ENCODE results near the gene TBCCD1. TPM values are rescaled to one million over a fixed set of nuclear protein-coding genes. Genes with fewer than 3 reads are reported as not detected.

TBCCD1 gene
- total RNA-seq, 4 donors from 2014 or later = 9.9 to 13.2 (median 11.5) TPM

DNA sequence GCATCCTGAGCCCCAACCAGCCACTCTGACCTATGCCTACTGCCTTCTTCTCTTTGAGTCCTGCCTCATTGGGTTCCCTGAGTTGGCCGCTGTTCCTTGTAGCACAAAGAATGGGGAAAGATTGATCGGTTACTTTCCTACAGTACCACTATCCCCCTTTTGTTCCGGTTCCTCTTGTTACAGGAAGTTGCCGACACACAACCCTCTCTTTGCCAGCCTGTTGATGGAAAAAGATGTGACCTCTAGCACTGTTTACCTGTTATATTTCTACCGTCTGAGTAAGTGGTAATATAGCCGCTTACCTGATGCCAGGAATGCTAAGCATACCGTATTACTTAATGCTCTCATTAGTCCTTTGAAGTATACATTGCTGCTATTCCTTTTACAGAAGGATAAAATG lies 36.0 kb upstream of the TBCCD1 start:
- WGBS = 81% methylated on average over 7 of the region's 7 CpGs
- H3K4me3 ChIP-seq = no peak overlapping the region
- DNase-seq (ENCODE audit: extremely low spot score) = no peak

DNA sequence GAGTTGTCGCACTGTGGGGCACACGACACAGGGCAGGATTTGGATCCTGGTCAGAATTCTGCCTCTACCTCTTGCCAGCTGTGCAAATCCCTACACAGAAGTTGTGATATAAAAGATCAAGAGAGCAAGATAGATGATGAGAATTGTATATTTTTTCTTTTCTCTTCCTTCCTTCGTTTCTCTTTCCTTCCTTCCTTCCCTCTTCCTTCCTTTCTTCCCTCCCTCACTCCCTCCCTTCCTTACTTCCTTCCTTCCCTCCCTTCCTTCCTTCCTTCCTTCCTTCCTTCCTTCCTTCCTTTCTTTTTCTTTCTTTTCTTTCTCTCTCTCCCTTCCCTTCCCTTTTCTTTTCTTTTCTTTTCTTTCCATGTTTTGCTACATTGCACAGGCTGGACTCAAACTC lies 33.8 kb upstream of the TBCCD1 start:
- intact Hi-C loops (cut with DNase I) = no loop called here
- H3K4me1 ChIP-seq = peaks cover 0 to 9% (median 0%) of the 10 kb centered on the region in 4 donors
- no peak overlapping the region for H3K4me3 ChIP-seq
- H3K9me3 ChIP-seq = no peaks in the 10 kb centered on the region
- no peaks in the 10 kb centered on the region for H3K36me3 ChIP-seq
- no peak overlapping the region for H3K27ac ChIP-seq (replicated peaks in 1 of 4)
- 65% methylated on average over 3 of the region's 3 CpGs for WGBS
- TF ChIP-seq, protein P1, sequence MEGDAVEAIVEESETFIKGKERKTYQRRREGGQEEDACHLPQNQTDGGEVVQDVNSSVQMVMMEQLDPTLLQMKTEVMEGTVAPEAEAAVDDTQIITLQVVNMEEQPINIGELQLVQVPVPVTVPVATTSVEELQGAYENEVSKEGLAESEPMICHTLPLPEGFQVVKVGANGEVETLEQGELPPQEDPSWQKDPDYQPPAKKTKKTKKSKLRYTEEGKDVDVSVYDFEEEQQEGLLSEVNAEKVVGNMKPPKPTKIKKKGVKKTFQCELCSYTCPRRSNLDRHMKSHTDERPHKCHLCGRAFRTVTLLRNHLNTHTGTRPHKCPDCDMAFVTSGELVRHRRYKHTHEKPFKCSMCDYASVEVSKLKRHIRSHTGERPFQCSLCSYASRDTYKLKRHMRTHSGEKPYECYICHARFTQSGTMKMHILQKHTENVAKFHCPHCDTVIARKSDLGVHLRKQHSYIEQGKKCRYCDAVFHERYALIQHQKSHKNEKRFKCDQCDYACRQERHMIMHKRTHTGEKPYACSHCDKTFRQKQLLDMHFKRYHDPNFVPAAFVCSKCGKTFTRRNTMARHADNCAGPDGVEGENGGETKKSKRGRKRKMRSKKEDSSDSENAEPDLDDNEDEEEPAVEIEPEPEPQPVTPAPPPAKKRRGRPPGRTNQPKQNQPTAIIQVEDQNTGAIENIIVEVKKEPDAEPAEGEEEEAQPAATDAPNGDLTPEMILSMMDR (IDR thresholded peaks at IDR 0.05) = no peak
- TF ChIP-seq POLR2A (IDR thresholded peaks at IDR 0.05; ENCODE audit: low read depth) (no peak), POLR2AphosphoS5 (IDR thresholded peaks at IDR 0.05) (no peak), EP300 (IDR thresholded peaks at IDR 0.05) (no peak)
- peaks cover 0 to 6% (median 0%) of the 10 kb centered on the region in 4 donors for H3K27me3 ChIP-seq
- no peak for DNase-seq (ENCODE audit: extremely low spot score)

More for the DNA sequence above, 36.0 kb upstream of the TBCCD1 start:
- H3K27me3 ChIP-seq = peaks cover 0 to 6% (median 0%) of the 10 kb centered on the region in 4 donors
- intact Hi-C loops (cut with DNase I) = no loop called here
- no peak overlapping the region for H3K27ac ChIP-seq (replicated peaks in 1 of 4)
- H3K4me1 ChIP-seq = peaks cover 0 to 7% (median 0%) of the 10 kb centered on the region in 4 donors
- TF ChIP-seq EP300 (IDR thresholded peaks at IDR 0.05) = no peak
- no peak for TF ChIP-seq POLR2AphosphoS5 (IDR thresholded peaks at IDR 0.05)
- TF ChIP-seq, protein P1 (IDR thresholded peaks at IDR 0.05) = no peak
- no peak for TF ChIP-seq POLR2A (IDR thresholded peaks at IDR 0.05; ENCODE audit: low read depth)
- no peaks in the 10 kb centered on the region for H3K9me3 ChIP-seq
- no peaks in the 10 kb centered on the region for H3K36me3 ChIP-seq

DNA sequence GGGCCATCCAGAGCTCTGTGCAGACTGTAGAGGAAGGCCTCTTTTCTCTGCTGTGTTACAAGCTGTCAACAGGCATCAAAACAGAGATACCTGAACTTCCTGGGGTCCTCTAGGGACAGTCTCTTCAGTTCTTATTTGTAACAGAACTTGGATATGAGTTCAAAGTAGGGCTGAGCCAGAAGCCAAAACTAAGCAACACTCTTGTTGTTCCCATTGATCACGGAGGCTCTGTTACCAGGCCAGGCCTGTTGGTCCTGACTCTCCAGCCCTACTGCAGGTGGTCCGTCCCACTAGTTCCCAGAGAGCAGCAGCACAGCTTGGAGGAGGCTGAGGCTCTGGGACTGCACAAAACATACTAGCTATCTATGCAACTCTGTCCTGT lies 32.6 kb upstream of the TBCCD1 start:
- intact Hi-C loops (cut with DNase I) = no loop called here
- DNase-seq (ENCODE audit: extremely low spot score) = no peak
- Histone ChIP-seq H3K36me3 (no peaks in the 10 kb centered on the region), H3K4me1 (peaks cover 0 to 9% (median 0%) of the 10 kb centered on the region in 4 donors), H3K27me3 (peaks cover 0 to 6% (median 0%) of the 10 kb centered on the region in 4 donors), H3K27ac (replicated peaks in 1 of 4) (no peak overlapping the region), H3K4me3 (no peak overlapping the region), H3K9me3 (no peaks in the 10 kb centered on the region)
- WGBS = 95% methylated on average over 2 of the region's 2 CpGs
- TF ChIP-seq, protein P1 (IDR thresholded peaks at IDR 0.05) = no peak
- no peak for TF ChIP-seq POLR2AphosphoS5 (IDR thresholded peaks at IDR 0.05)
- no peak for TF ChIP-seq EP300 (IDR thresholded peaks at IDR 0.05)
- TF ChIP-seq POLR2A (IDR thresholded peaks at IDR 0.05; ENCODE audit: low read depth) = no peak

DNA sequence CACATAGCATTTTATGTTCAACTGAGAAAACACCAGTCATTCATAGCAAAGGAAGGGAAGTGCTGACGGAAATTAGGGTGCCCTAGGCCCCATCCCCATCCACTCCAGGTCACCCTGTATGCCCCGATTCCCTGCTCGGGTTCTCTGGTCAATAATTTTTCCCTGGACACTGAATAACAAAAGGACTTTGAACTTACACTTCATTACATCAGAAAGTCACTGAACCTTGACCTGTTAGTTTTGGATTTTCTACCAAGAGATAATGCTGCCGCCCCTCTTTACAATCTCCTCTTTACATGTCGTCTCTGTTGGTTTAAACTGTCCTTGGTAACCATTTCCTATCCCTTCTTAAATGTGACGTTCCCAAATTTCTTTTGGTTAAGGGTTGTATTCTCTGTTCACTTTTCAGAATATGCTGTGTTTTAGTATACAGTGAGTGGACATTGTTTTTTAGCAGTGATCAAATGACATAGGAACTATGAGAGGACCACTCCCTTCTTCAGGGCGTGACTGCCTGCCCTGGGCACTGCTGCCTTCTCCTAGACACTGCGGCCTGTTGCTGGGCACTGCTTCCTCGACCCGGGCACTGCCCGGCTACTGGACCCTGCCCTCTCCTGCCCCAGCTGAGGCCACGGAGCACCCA lies 32.1 kb upstream of the TBCCD1 start:
- WGBS = 82% methylated on average over 12 of the region's 12 CpGs
- no peak overlapping the region for H3K27ac ChIP-seq (replicated peaks in 1 of 4)

More for the DNA sequence above, 32.1 kb upstream of the TBCCD1 start:
- DNase-seq (ENCODE audit: extremely low spot score) = no peak
- H3K9me3 ChIP-seq = no peaks in the 10 kb centered on the region
- H3K4me3 ChIP-seq = no peak overlapping the region
- TF ChIP-seq EP300 (IDR thresholded peaks at IDR 0.05) (no peak), POLR2AphosphoS5 (IDR thresholded peaks at IDR 0.05) (no peak), POLR2A (IDR thresholded peaks at IDR 0.05; ENCODE audit: low read depth) (no peak)
- TF ChIP-seq, protein P1 (IDR thresholded peaks at IDR 0.05) = no peak
- peaks cover 0 to 9% (median 0%) of the 10 kb centered on the region in 4 donors for H3K4me1 ChIP-seq
- intact Hi-C loops (cut with DNase I) = no loop called here
- H3K36me3 ChIP-seq = no peaks in the 10 kb centered on the region
- H3K27me3 ChIP-seq = peaks cover 0 to 6% (median 0%) of the 10 kb centered on the region in 4 donors

Measured in esophagus muscularis mucosa (tissue), 4 donors.